Cardiac muscle cell (in vitro differentiated cells and primary cell): ENCODE data around the gene EMX2. TPM values are rescaled to one million over a fixed set of nuclear protein-coding genes. Genes with fewer than 3 reads are reported as not detected.

ENCODE experiments used
- DNase-seq, 2 donors: peaks; one replicate each; pipeline versions ENCODE4 v3.0.0 to v3.0.0-alpha.2; 2010 to 2017; ENCODE audit warnings: low read depth in 1 of 2, low spot score in 1 of 2
- H3K27ac ChIP-seq: fragments of 200-600 bp; sonication (generic); 2 replicates; pipeline ENCODE4 v1.5.1; 2016
- H3K27me3 ChIP-seq: fragments of 200-600 bp; sonication (generic); 2 replicates; pipeline ENCODE4 v1.6.0; 2016; ENCODE audit warnings: control low read depth
- H3K36me3 ChIP-seq: fragments of 200-600 bp; sonication (generic); 2 replicates; pipeline ENCODE4 v1.5.1; 2016; ENCODE audit warnings: control low read depth
- H3K4me1 ChIP-seq: fragments of 200-600 bp; sonication (generic); 2 replicates; pipeline ENCODE4 v1.8.1; 2017; ENCODE audit warnings: low read depth, mild to moderate bottlenecking, mixed run types
- H3K4me3 ChIP-seq: fragments of 200-600 bp; sonication (generic); 2 replicates; pipeline ENCODE4 v1.5.1; 2016; ENCODE audit warnings: mild to moderate bottlenecking
- H3K9me3 ChIP-seq: fragments of 200-600 bp; sonication (generic); 2 replicates; pipeline ENCODE4 v1.5.1; 2017; ENCODE audit warnings: low read depth, mild to moderate bottlenecking, control low read depth
- polyA plus RNA-seq: library from polyadenylated mRNA; unstranded; fragments of >200 nt; fragmentation: Nextera tagmentation; extraction: Ambion mirVana; gene quantifications from 2 replicates; pipeline ENCODE4 v1.2.1, GENCODE V29; 2016
- total RNA-seq: library from RNA; depleted of rRNA; stranded (reverse); fragments of >200 nt; gene quantifications from 2 replicates; pipeline ENCODE4 v1.2.3, GENCODE V29; 2016
- TF ChIP-seq, protein P1 (sequence below): IDR thresholded peaks from 2 replicates; pipeline ENCODE4 v1.5.1; 2012; ENCODE audit warnings: low read depth, mild to moderate bottlenecking, low read length

EMX2 gene
- total and polyA plus RNA-seq, 2 experiments from 2014 or later, result not detected

DNA sequence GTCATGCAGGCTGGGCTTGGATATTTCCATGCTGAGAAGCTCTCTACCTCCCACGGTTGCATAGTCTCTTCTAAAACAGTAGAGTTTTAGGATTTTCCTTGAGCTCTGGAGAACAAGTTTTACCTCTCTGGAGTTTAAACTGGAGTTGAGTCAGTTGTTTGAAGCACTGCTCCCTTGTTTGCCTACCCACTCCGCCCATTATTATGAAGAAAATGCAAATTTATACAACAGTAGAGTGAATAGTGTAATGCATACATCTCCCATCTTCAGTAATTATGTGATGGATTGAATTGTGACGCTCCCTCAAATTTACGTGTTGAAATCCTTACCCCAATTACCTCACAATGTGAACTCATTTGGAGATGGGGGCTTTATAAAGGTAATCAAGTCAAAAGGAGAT is 17.2 kb downstream of the EMX2 start:
- Histone ChIP-seq H3K36me3 (no peaks in the 10 kb centered on the region), H3K9me3 (no peaks in the 10 kb centered on the region), H3K27ac (no peak overlapping the region), H3K27me3 (peaks cover 77% of the 10 kb centered on the region), H3K4me3 (no peak overlapping the region), H3K4me1 (no peaks in the 10 kb centered on the region)
- no peak for DNase-seq
- TF ChIP-seq, protein P1, sequence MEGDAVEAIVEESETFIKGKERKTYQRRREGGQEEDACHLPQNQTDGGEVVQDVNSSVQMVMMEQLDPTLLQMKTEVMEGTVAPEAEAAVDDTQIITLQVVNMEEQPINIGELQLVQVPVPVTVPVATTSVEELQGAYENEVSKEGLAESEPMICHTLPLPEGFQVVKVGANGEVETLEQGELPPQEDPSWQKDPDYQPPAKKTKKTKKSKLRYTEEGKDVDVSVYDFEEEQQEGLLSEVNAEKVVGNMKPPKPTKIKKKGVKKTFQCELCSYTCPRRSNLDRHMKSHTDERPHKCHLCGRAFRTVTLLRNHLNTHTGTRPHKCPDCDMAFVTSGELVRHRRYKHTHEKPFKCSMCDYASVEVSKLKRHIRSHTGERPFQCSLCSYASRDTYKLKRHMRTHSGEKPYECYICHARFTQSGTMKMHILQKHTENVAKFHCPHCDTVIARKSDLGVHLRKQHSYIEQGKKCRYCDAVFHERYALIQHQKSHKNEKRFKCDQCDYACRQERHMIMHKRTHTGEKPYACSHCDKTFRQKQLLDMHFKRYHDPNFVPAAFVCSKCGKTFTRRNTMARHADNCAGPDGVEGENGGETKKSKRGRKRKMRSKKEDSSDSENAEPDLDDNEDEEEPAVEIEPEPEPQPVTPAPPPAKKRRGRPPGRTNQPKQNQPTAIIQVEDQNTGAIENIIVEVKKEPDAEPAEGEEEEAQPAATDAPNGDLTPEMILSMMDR, result no peak

DNA sequence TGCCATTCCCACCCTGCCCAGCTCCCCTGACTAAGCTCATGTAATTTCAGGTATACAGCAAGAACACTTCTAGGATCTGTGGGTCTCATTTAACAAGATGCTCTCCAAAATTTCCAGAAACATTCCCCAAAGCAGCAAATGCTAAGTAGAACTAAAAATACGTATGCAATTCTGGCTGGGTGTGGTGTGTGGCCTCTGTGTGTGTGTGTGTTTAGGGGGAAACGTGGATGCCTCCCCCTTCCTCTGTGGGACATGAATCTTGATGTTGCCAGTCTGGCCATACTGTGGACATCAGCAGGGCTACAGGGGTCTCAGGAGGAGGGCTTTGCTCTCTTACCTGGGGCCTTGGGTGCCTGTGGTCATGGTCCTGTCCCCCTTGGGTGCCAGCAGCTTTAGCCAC is 18.4 kb downstream of the EMX2 start:
- Histone ChIP-seq H3K27ac (no peak overlapping the region), H3K9me3 (no peaks in the 10 kb centered on the region), H3K4me3 (no peak overlapping the region), H3K36me3 (no peaks in the 10 kb centered on the region), H3K27me3 (peaks cover 74% of the 10 kb centered on the region), H3K4me1 (no peaks in the 10 kb centered on the region)
- TF ChIP-seq, protein P1, result no peak
- DNase-seq, result no peak

DNA sequence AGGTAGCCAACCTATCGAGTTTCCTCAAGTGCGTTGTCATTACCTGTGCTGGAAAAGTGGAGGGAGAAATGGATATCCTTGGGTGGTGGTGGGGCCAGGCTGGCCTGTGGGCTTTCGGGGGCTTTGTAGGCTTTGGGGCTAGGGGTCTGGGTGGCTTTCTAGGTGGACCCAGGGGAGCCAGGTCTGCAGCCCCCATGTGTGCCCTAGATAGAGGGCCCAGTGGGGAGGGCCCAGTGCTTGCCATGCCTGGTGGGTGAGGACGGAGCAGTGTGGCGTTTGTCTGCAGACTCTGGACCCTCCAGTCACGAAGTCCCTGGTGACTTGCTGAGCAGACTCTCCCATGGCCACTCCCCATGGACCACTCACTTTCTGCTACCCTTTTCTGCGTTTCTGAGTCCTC is 19.7 kb downstream of the EMX2 start:
- no peaks in the 10 kb centered on the region for H3K9me3 ChIP-seq
- peaks cover 71% of the 10 kb centered on the region for H3K27me3 ChIP-seq
- TF ChIP-seq, protein P1, result no peak
- H3K27ac ChIP-seq, result no peak overlapping the region
- DNase-seq, result no peak
- H3K4me1 ChIP-seq, result no peaks in the 10 kb centered on the region
- no peaks in the 10 kb centered on the region for H3K36me3 ChIP-seq
- H3K4me3 ChIP-seq, result no peak overlapping the region

DNA sequence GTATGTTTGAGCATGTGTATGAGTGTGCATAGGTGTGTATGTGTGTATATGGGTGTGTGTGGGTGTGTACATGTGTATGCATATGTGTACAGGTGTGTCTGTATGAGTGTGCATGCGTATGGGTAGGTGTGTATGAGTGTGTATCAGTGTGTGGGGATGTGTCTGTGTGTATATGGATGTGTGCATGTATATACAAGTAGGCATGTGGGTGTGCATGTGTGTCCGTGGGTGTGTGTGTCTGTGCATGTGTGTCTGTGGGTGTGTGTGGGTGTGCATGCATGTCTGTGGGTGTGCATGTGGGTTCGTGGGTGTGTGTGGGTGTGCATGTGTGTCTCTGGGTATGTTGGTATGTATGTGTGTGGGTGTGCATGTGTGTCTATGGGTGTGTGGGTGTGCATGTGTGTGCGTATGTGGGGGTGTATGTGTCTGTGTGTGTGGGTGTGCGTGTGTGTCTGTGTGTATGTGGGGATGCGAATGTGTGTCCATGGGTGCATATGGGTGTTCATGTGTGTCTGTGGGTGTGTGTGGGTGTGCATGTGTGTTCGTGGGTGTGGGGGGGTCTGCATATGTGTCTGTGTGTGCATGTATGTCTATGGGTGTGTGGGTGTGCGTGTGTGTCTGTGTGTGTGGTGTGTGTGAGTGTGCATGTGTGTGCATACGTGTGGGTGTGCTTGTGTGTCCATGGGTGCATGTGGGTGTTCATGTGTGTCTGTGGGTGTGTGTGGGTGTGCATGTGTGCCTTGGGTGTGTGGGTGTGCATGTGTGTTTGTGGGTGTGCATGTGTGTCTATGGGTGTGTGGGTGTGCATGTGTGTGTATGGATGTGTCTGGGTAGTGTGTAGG is 20.6 kb downstream of the EMX2 start:
- TF ChIP-seq, protein P1, result no peak
- H3K27me3 ChIP-seq, result peaks cover 70% of the 10 kb centered on the region
- no peak overlapping the region for H3K27ac ChIP-seq
- H3K9me3 ChIP-seq, result no peaks in the 10 kb centered on the region
- no peaks in the 10 kb centered on the region for H3K4me1 ChIP-seq
- H3K4me3 ChIP-seq, result no peak overlapping the region
- no peaks in the 10 kb centered on the region for H3K36me3 ChIP-seq
- DNase-seq, result no peak

DNA sequence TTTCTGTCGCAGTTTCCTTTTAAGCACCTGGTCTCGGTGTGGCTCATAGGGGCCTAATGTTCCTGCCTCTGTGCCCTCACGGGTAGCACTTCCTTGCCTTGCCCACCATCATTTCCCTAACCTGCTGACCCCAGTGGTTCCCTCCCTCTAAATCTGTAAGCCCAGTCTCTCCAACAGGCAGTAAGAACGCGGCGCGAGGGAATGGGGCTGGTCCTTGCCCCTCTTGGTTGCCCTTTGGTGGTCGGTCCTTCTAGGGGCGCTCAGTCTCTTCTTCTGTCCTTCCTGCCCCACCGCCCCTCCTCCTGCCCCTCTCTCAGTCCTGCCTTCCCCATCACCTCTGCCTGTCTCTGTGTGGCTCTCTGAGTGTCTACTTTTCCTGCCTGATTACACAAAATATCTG is 21.2 kb downstream of the EMX2 start:
- H3K27me3 ChIP-seq, result peaks cover 70% of the 10 kb centered on the region

More for the DNA sequence above, 21.2 kb downstream of the EMX2 start:
- no peak for DNase-seq
- Histone ChIP-seq H3K36me3 (no peaks in the 10 kb centered on the region), H3K4me1 (no peaks in the 10 kb centered on the region), H3K9me3 (no peaks in the 10 kb centered on the region), H3K4me3 (no peak overlapping the region), H3K27ac (no peak overlapping the region)
- TF ChIP-seq, protein P1, result no peak
